NCI-H526 treated with DMSO at 0.1 percent for 48 hours (cell line): Measurements from ENCODE around the gene PDZRN3.
"Not testable (repeated sequence)": the region's sequence is repeated elsewhere in the genome, so short reads cannot be mapped to it uniquely, and the experiment has no call there.

Experiments
- DNase-seq: peaks from one replicate; lab custom pipeline; 2025; lab: John Stamatoyannopoulos, UW

Gene PDZRN3

GRCh38 chr3:73491287-73491662 is 133.5 kb downstream of the PDZRN3 start:
- DNase-seq = no peak

- no peak for DNase-seq
Observed at GRCh38 chr3:73490453-73491286, 134.1 kb downstream of the PDZRN3 start.

- no peak for DNase-seq
Observed at GRCh38 chr3:73485877-73486330, 138.8 kb downstream of the PDZRN3 start.

GRCh38 chr3:73484656-73485248 is 140.0 kb downstream of the PDZRN3 start:
- no peak for DNase-seq

GRCh38 chr3:73481888-73482287 is 142.9 kb downstream of the PDZRN3 start:
- DNase-seq = no peak

GRCh38 chr3:73480187-73480672 is 144.5 kb downstream of the PDZRN3 start:
- no peak for DNase-seq

- no peak for DNase-seq
Observed at GRCh38 chr3:73479325-73479724, 145.4 kb downstream of the PDZRN3 start.

- DNase-seq = no peak
Observed at GRCh38 chr3:73478858-73479257, 145.9 kb downstream of the PDZRN3 start.

GRCh38 chr3:73475717-73476116 is 149.0 kb downstream of the PDZRN3 start:
- DNase-seq = no peak

- no peak for DNase-seq
Observed at GRCh38 chr3:73475175-73475574, 149.6 kb downstream of the PDZRN3 start.

GRCh38 chr3:73474619-73475018 is 150.1 kb downstream of the PDZRN3 start:
- DNase-seq = no peak

GRCh38 chr3:73473898-73474416 is 150.8 kb downstream of the PDZRN3 start:
- DNase-seq = no peak

GRCh38 chr3:73473181-73473897 is 151.4 kb downstream of the PDZRN3 start:
- DNase-seq = no peak

- DNase-seq = no peak
Observed at GRCh38 chr3:73471986-73472787, 152.6 kb downstream of the PDZRN3 start.

GRCh38 chr3:73470860-73471259 is 153.9 kb downstream of the PDZRN3 start:
- no peak for DNase-seq

- DNase-seq = no peak
Observed at GRCh38 chr3:73469331-73469730, 155.4 kb downstream of the PDZRN3 start.

GRCh38 chr3:73467211-73467610 is 157.5 kb downstream of the PDZRN3 start:
- DNase-seq = no peak

GRCh38 chr3:73465926-73466325 is 158.8 kb downstream of the PDZRN3 start:
- no peak for DNase-seq

- not testable (repeated sequence) for DNase-seq
Observed at GRCh38 chr3:73464126-73464525, 160.6 kb downstream of the PDZRN3 start.

GRCh38 chr3:73461547-73461946 is 163.2 kb downstream of the PDZRN3 start:
- no peak for DNase-seq

GRCh38 chr3:73459711-73460110 is 165.0 kb downstream of the PDZRN3 start:
- DNase-seq = no peak

GRCh38 chr3:73453666-73454065 is 171.1 kb downstream of the PDZRN3 start:
- no peak for DNase-seq
